Ascending aorta (tissue), 2 donors: ENCODE results near the gene PITPNC1. TPM values are rescaled to one million over a fixed set of nuclear protein-coding genes. Genes with fewer than 3 reads are reported as not detected.

Experiments used
- DNase-seq, 2 donors: peaks; one replicate each; pipeline ENCODE4 v3.0.0-alpha.2; 2019; ENCODE audit warnings: low spot score in 2 of 2
- H3K27ac ChIP-seq, 2 donors: fragments of 200-600 bp; sonication (generic); one replicate each; pipeline ENCODE4 v1.5.1; 2016 to 2017; ENCODE audit warnings: mild to moderate bottlenecking in 1 of 2
- H3K27me3 ChIP-seq: fragments of 200-600 bp; sonication (generic); one replicate; pipeline ENCODE4 v1.5.1; 2017
- H3K36me3 ChIP-seq, 2 donors: fragments of 200-600 bp; sonication (generic); one replicate each; pipeline ENCODE4 v1.5.1; 2016
- H3K4me1 ChIP-seq, 2 donors: fragments of 200-600 bp; sonication (generic); one replicate each; pipeline ENCODE4 v1.5.1; 2016 to 2017; ENCODE audit warnings: mild to moderate bottlenecking in 1 of 2
- H3K4me3 ChIP-seq, 2 donors: fragments of 200-600 bp; sonication (generic); one replicate each; pipeline ENCODE4 v1.5.1; 2016 to 2017; ENCODE audit warnings: mild to moderate bottlenecking in 1 of 2
- H3K9me3 ChIP-seq, 2 donors: fragments of 200-600 bp; sonication (generic); one replicate each; pipeline ENCODE4 v1.5.1; 2016
- CTCF ChIP-seq, 3 experiments: fragments of 200-600 bp in 2 of 3; fragments of 450-650 bp in 1 of 3; sonication (generic) in 2 of 3; IDR thresholded peaks; one replicate each; pipeline ENCODE4 v1.5.1; 2016 to 2019; ENCODE audit warnings: antibody characterized with exemption in 3 of 3, mild to moderate bottlenecking in 1 of 3, moderate library complexity in 1 of 3
- intact Hi-C: fragments of 100-400 bp; cut with DNase I; formaldehyde crosslinking; loops from one replicate; pipeline ENCODE4 v1.15.1; 2023
- total RNA-seq: library from RNA; depleted of rRNA; stranded (reverse); fragments of >200 nt; gene quantifications from one replicate; pipeline ENCODE4 v1.1.0, GENCODE V29; 2016

The PITPNC1 gene
- total RNA-seq, 1 donor from 2014 or later, result 10.9 TPM

DNA sequence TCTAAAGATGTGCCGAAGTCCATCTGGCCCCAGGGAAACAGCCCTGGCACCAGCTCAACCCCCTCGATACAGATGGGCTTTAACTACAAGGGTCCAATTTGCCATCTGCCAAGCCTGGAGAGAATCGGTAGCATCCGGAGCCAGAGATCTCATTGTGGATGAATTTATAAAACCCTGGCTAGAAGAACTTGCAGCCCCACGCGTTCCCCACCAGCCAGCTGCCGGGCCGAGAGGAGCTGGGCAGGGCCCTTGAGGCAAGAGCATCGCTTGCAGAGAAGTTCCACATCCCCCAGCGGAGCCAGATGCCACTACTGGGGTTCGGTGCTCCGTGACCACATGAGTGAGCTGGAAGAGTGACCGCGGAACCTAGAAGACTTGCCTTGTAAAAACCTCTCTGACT, 275.4 kb downstream of the PITPNC1 start:
- Histone ChIP-seq H3K27me3 (no peaks in the 10 kb centered on the region), H3K4me3 (no peak overlapping the region), H3K9me3 (no peaks in the 10 kb centered on the region), H3K4me1 (no peaks in the 10 kb centered on the region), H3K27ac (no peak overlapping the region), H3K36me3 (no peaks in the 10 kb centered on the region)
- intact Hi-C loops, result no loop called here
- TF ChIP-seq CTCF (IDR thresholded peaks at IDR 0.05), result no peak
- no peak for DNase-seq

- no peak for TF ChIP-seq CTCF (IDR thresholded peaks at IDR 0.05)
- intact Hi-C loops, result no loop called here
- H3K9me3 ChIP-seq, result no peaks in the 10 kb centered on the region
Observed at GRCh38 chr17:67655478-67656148, 278.5 kb downstream of the PITPNC1 start.

DNA sequence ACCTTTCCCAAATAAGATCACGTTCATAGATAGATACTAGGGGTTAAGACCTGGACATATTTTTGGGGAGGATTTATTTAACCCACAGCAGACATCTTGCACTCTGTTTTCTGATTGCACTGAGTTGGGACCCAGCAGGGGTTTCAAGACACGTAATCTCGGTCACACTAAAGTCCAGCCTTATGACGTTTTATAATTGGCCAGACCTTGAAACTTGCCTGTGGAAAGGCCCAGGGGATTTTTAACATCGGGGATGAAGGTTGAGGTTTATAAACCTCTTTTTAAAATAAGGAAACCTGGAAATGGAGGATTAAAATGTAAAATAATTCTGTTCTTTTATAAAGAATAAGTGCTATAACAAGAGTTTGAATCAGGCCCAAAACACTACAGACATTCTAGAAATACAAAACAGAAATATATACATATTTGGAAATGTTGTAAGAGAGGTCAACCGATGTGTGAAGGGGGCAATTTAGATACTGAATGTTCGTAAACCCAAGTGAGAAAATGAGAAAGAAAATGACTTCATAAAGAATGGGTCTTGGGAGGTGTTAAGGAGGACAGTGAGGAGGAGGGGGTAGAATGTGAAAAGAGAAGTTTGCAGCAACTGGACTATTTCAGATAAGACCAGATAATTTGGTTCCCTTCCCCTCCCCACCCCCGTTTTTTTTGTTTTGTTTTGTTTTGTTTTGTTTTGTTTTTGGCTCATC, 279.6 kb downstream of the PITPNC1 start:
- intact Hi-C loops, result no loop called here
- no peak for DNase-seq
- Histone ChIP-seq H3K4me1 (no peaks in the 10 kb centered on the region), H3K27ac (no peak overlapping the region), H3K27me3 (no peaks in the 10 kb centered on the region), H3K4me3 (no peak overlapping the region), H3K9me3 (no peaks in the 10 kb centered on the region), H3K36me3 (no peaks in the 10 kb centered on the region)
- no peak for TF ChIP-seq CTCF (IDR thresholded peaks at IDR 0.05)

More at GRCh38 chr17:67655478-67656148, 278.5 kb downstream of the PITPNC1 start:
- Histone ChIP-seq H3K27me3 (no peaks in the 10 kb centered on the region), H3K4me3 (no peak overlapping the region), H3K36me3 (no peaks in the 10 kb centered on the region), H3K27ac (no peak overlapping the region), H3K4me1 (no peaks in the 10 kb centered on the region)
- DNase-seq, result no peak

- Histone ChIP-seq H3K4me1 (no peaks in the 10 kb centered on the region), H3K36me3 (no peaks in the 10 kb centered on the region), H3K27ac (no peak overlapping the region), H3K27me3 (no peaks in the 10 kb centered on the region), H3K4me3 (no peak overlapping the region), H3K9me3 (no peaks in the 10 kb centered on the region)
- intact Hi-C loops, result no loop called here
- no peak for DNase-seq
- TF ChIP-seq CTCF (IDR thresholded peaks at IDR 0.05), result no peak
Observed at GRCh38 chr17:67657596-67657995, 280.5 kb downstream of the PITPNC1 start.

DNA sequence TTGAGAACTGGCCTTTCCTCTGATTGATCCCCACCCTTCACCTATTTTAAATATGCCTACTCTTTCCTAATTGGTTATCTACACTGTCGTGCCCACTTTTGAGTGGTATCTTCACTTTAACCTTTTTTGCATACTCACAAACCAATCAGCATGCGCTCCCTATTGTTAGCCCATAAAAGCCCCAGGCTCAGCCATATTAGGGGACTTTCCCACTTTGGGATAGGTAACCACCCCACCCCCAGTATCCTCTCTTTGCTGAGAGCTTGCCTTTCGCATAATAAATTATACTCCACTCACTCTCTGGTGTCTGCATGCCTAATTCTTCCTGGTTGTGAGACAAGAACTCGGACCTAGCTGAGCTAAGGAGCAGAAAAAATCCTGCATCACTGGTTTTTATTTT, 281.2 kb downstream of the PITPNC1 start:
- H3K4me3 ChIP-seq, result no peak overlapping the region
- no peaks in the 10 kb centered on the region for H3K27me3 ChIP-seq
- H3K27ac ChIP-seq, result no peak overlapping the region
- no peak for DNase-seq
- no peak for TF ChIP-seq CTCF (IDR thresholded peaks at IDR 0.05)
- H3K9me3 ChIP-seq, result no peaks in the 10 kb centered on the region
- no peaks in the 10 kb centered on the region for H3K4me1 ChIP-seq
- no peaks in the 10 kb centered on the region for H3K36me3 ChIP-seq
- intact Hi-C loops, result no loop called here
